HG03039 (cell line): ENCODE results near the gene GNAS.
"Not testable (repeated sequence)": the region's sequence is repeated elsewhere in the genome, so short reads cannot be mapped to it uniquely, and the experiment has no call there.

Experiments used
- ATAC-seq: cut with Tn5 transposase; IDR thresholded peaks from one replicate; pipeline ENCODE4 v1.9.1; 2021; ENCODE audit warnings: mild to moderate bottlenecking, moderate library complexity; ENCODE audit not compliant: unreplicated experiment

GNAS gene

DNA sequence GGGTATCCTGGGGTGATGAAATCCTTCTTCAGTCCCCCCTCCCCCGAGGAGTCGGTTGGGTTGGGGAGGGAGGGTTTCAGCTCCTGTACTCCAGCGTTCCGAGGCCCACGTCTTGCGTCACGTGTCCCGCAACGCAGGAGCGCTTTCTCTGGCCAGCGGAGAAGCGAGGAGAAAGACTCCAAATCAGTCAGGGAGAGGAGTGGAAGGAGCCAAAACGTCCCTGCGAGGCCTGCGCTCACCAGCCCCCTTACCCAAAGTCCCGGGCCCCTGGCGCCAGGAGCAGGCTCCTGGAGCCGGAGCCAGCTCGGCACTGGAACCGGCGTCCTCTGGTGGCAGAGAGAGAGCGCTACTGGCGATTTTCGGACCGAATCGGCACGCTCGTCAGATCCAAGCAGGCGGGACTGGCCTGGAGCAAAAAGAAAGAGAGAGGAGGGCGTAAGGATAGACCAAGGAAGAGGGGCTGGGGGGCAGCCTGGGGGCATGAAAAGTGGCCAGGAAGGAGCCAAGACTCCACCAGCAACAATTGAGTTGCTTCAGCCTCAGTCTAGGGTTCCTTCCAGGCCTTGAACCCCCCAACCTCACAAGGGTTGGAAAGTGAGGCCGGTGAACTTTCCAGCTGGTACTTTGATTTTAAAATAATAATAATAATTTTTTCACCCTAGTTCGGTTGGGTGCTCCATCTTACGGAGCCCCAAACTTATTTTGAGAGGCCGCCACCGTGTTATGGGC lies at the start of gene GNAS:
TSS of gene GNAS (plus strand) at position 174 of the 729 bp plus-strand sequence.
- ATAC-seq = no peak

DNA sequence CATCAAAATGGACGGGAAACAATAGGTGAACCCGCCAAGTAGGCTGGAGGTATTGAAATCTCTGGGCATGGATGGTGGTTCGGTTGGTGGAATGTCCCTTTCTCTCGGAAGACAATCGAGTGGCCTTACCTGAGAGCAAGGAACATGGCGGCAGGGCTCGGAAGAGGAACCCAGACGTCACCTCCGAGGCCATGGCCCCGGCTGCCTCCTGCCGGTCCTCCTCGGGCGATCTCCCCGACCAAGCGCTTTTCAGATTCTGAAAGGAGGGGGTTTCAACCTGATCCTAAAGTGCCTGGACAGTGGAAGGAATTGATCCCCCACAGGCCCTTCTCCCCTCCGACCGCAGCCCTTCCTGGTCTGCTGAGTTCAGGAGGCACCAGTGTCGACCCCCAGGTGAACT lies 49.0 kb upstream of the GNAS start:
- no peak for ATAC-seq

DNA sequence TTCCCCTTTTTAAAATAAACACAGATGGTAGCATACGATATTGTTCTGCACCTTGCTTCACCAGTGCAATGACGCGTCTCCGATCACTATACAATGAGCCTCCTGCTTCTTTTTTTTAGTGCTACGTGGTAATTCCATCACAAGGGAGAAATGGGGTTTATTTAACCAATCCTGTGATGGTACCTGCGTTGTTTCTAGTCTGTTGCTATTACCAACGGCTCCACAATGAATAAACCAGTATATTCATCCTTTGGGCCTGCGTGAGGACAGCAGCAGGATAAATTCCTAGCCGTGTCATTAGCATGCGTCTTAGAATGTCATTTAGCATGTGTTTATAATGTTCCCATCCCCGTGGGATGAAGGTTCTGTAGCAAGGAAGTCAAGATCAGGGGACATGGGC lies 44.7 kb upstream of the GNAS start:
- ATAC-seq = no peak

DNA sequence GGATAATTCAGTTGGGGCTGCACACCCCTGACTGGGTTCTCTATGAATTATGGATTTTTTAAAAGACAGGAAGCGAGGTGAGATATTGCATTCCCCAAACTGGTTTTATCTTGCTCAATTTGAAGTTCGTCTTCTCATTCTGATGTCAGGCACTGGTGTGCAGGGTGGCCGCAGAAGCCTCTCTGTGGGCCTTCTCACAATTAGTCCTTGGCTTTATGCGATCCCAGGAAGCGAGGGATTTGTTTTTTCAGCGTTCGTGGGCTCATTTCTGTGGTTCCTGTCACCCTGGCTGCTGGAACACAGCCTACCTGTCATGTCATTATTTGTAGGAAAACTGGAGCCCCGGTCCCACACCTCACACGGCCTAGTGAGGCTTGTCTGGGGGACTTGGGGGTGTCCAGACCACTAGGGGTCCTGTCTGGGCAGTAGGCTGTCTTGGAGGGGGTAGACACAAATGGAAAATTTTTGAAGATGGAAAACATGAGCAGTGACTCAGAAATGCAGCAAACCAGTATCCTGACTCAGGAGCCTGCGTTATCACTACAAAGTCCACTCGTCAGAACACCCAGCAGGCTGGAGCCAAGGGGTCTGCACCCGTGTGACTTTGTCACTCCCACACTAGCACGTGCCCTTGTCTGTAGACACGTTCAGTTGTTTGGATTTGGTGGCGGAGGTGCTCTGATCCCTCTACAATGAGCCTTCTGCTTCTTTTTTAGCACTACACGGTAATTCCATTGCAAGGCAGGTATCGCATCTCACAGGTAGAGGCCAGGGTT lies 44.1 kb upstream of the GNAS start:
- no peak for ATAC-seq

DNA sequence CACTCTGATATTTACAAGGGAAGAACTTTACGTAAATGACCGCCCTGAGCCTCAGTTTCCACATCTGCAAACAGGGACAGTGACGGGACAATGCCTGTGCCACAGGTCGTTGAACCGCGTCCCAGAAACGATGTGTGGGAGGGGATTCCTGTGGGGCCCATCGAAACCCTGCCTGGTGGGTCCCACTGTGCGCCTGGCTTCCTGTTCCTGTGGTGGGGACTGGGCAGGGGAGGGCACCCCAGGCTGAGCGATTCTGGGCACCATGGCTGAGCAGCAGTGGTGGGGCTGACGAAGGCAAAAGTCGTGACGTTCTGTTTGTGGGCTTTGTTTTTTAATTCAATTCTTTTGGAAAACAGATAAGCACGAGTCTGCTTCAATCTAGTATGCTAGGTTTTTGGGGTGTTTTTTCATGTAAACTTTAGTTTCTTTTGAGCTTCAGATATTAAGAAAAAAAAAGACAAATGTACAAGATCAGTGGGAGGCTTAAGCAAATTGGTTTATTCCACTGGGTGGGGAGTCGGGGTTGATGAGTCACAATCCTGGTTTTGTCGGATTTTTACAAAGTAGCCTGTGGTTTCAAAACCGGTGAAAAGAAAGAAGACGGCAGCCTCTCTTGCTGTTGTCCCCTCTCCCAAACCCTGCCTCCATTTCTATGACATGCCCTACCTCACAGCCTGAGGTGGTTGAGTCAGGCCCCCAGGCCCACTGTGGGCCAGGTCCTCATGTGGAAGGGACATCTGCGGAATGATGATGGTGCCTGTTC lies 42.2 kb upstream of the GNAS start:
- no peak for ATAC-seq

DNA sequence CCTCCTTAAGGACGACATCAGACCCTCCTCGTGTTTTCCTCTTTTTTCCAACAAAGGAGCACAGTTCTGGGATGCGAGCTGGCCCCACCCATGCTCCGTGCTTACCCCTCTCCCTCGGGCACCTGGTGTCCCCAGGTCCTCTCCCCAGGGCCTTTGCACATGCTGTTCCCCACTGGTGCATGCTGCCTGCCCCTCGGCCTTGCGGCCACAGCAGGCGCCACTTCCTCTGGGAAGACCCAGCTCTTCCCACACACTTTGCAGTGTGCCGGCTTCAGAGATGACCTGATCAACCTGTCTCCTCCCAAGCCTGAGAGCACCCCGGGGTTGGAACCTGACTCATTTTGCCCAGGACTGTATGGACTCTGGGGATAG lies 41.7 kb upstream of the GNAS start:
- no peak for ATAC-seq

DNA sequence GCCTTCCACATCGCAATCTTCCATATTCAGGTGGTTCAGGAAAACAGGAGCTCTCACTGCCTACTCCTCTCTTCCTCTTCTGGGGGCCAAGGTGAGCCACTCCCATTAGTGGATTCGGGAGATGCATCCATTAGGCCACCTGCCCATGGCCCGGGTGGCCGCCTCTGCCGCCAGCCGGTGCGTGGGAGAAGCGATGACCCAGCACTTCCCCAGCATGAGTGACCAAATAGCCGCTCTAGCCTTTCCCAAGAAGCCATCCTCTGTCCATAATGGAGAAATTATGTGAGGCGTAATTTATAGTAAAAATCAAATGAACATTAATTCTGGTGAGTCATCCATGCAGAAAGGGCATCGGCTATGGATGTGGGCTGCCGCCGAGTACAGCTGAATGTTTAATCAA lies 41.2 kb upstream of the GNAS start:
- no peak for ATAC-seq

DNA sequence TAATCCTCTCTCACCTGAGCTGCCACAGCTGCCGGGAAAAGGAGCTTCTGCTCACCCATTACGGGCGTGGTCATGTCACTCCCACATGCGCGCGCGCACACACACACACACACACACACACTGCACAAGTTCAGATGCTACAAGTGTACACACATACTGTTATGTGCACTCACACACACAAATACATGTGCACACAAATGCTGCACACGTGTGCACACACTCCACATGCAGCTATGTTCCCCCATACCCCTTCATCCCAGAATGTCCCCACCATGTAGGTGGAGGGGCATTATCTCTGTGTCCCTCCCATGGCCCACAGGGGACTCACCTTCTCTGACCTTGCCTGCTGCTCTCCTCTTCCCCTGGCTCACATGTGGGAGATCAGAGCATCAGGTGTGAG lies 39.1 kb upstream of the GNAS start:
- no peak for ATAC-seq

DNA sequence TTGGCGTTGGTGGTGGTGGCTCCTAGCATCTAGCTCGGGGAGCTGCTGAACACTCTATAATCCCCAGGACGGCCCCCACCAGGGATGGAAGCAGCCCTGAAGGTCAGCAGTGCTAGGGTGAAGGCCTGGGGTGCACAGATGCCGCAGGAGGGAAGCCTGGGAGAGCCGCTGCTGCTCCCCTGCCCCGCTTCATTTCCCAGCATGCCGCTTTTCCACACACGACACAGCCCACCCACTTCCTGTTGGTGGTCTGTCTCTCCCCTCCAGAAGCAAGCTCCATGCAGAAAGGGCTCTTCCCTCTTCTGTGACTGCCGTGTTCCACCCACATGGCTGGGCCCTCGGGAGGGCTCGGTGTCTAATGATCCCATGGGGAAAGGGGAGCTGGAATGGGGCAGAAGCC lies 37.1 kb upstream of the GNAS start:
- no peak for ATAC-seq

DNA sequence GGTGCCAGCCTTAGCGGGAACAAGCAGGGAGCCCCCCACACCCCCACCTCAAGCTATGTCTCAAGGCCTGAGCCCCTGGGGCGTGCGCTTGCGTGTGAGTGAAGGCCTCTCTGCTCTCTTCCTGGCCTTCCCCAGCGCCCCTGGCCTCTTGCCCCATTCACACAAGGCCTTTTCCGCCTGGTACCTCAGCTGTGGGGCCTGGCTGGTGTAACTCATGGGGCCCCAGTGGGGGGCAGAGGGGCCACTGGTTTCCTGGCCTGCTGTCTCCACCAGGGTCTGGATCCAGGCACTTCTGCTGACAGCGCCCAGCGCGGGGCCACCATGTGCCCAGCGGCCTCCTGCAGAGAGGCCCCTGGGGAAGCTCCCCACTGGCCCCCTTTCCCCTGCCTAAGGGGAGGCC lies 36.5 kb upstream of the GNAS start:
- ATAC-seq = no peak

DNA sequence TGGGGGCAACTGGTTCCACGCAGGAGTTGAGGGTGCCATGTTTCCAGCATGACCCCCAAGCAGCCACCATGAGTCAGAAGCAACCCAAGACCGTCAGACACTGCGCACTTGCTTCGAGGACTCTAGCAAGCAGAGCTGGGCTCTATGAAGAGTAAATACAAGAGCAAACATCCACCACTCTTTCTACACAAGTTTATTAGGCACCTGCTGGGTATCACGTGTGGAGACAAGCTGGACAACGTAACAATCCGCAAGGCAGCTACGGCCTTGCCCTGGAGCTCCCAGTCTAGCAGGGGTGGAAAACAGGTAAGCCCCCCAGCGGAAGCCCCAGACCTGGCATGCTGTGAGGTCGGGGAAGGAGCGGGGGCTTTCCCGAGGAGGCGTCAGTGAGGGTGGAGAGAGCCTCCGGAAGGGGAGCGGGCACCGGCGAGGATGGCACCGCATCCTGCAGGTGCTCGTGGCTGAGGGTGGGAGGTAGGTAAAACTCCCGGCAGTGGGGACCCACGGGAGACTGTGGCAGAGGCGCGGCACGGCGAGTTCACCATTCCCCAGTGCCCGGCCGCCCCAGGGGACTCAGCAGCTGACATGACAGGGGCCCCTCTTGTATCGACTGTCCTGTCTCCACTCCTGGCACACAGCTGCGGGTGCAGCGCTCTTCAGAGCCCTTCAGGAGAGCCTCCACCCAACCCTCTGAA lies 35.4 kb upstream of the GNAS start:
- ATAC-seq = no peak

DNA sequence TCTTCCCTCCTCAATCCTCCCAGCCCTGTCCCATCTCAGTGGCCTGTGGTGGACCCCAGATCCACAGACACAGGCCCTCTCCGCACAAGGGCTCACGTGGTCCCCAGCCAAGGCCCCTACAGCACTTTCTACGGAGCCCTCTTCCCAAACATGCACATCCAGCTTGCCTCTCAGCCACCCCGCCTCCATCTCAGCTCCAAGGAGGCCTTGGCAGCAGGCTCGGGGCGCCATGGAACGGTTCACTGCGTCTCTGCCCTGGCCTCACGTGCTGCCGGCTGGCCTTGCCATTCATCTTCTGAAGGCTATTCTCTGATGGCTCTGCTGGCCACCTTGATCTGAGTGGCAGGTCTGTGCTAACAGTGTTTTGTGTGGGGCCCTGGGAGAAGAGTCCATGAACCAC lies 34.8 kb upstream of the GNAS start:
- ATAC-seq = no peak

DNA sequence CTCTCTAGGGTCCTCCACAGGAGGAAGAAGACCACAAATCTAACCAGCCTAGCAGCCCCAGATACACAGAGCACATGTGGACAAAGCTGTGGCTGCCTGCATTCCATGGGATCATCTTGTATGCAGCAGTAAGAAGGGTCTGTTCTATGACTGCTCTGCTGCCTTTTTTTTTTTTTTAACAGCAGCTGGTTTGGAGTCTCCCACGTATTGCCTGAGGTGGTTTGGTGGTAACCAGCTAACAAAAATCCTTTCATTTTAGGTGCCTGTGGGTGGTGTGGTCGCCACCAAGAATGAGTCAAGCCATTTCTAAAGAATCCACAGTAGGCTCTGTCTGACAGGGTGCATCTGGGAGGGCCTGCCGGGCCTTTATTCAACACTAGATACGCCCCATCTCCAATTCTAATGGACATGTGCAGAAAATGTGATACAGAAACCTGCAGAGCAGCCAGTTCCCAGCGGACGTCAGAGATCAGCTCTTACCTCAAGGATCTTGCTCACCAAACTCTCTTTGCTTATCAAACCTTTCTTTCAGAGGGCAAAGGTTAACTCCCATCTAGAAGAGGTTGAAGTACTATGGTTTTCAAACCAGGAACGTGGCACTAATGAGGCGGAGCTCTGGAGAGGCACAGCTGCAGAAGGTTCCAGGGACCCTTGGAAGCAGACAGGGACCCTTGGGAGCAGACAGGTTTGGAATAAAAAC lies 33.8 kb upstream of the GNAS start:
- ATAC-seq = no peak

DNA sequence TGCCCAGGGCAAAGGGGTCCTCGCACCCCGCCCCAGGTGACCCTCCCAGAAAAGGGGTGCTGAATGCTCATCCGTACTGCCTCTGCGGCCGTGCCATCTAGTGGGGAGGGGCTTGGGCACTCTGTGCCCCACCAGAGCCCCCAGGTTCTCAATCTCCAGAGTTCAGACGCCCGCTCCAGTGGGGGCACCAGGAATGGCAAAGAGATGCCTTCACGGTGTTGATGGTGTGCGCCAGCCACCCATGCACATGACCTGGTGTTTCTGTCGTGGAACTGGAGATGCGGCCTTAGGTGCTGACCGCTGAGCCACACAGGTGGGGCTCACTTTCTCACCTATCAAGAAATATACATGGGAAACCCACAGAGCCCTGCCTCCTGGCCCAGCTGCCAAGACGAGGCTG lies 32.6 kb upstream of the GNAS start:
- ATAC-seq = no peak

DNA sequence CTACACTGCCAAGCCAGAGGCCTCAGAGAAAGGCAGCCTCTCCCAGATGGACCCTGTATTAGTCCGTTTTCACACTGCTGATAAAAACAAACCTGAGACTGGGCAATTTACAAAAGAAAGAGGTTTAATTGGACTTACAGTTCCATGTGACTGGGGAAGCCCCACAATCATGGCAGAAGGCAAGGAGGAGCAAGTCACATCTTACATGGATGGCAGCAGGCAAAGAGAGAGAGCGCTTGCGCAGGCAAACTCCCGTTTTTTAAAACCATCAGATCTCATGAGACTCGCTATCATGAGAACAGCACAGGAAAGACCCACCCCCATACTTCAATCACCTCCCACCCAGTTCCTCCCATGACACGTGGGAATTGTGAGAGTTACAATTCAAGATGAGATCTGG lies 32.0 kb upstream of the GNAS start:
- ATAC-seq = not testable (repeated sequence)

DNA sequence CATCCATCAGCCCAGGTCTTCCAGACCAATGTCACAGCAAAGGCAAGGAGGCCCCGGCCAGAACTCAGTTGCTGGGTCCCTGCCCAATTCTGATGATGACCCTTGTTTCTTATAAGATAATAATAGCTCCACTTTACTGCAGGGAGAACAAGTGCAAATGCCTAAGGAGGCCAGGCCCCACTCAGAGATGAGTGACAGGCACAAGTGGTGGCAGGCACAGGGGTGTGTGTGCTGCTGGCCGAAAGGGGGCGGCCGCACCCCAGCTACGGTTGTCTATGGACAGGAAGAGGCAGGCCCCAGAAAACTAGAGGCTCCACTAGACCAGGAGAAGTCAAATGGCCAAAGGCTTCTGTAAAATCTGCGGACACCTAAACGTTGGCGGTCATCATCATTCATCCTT lies 30.4 kb upstream of the GNAS start:
- ATAC-seq = no peak

DNA sequence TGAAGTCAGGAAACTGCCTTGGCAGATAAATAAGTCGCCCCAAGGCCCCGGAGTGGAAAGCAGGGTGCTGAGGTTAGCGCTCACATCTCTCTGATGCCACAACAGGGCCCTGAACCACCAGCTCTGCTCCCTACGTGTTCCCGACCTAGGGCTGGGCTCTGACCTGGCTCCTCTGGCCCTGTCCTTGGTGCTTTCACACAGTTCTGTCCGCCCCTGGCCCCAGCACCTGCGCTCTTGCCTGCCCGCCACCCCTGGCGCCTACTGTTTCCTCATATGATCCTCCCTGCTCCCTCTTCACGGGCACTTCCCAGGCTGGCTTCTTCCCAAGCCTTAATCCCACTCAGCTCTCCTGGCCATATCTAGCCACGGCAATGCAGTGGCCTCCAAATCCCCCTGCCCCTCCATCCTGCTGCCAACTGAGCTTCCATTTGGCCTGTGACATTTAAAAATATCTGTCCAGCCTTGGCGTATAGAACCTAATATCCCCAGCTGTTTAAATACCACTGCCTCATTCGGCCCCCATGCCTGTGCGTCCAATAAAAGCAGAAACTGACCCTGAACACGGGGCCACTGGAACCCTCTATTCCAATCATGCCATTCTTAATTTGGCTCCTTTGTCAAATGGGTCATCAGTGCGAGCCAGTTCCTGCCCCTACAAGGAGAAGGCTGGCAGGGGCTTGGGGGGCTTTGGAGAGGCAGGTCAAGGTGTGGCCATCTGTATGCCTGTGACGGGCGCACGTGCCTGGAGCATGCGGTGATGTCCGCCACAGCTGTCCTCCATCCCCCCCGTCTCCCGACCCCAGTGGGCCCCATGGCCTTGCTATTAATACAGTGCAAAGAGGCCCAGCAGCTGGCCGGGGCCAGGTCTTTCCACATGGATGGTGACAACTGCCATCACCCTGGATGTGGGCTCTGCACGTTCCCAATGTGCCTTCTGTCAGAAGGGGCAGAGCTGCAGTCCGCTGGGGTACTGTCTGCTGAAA lies 29.5 kb upstream of the GNAS start:
- no peak for ATAC-seq

DNA sequence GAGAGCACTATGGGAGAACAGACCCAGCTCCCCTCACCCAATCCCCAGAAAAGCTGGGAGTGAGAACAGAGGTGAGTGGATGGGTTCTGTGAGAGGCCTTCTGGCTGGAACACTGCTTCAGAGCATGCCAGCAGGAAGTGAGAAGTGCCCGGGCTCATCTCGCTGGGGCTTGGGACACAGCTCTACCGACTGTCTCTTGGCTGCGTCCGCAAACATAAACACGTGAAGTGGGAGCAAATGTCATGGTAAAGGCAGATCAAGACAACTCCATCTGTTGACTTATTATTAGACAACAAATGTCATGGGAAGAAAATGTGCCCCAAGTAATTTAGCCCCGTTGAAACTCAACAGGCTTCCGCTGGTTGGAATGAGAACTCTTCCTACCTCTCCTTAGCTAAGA lies 27.7 kb upstream of the GNAS start:
- no peak for ATAC-seq

DNA sequence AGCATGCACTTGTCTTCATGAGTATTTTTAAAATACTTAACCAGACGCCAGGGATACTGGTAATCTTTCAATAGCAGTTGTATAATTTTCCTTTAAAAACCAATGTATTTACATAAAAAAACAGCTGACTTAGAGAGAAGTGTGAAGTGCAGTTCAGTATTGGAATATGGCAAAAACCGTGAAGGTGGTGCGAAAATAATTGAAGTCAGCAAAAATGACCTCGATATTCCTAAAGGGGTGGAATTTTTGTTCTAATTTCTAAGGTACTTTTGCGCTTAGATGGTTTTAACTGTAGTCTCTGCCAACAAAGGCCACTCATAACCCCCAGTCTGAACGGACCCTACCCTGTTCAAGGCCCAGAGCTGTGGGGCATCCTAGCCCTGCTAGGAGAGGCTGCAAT lies 27.1 kb upstream of the GNAS start:
- no peak for ATAC-seq

DNA sequence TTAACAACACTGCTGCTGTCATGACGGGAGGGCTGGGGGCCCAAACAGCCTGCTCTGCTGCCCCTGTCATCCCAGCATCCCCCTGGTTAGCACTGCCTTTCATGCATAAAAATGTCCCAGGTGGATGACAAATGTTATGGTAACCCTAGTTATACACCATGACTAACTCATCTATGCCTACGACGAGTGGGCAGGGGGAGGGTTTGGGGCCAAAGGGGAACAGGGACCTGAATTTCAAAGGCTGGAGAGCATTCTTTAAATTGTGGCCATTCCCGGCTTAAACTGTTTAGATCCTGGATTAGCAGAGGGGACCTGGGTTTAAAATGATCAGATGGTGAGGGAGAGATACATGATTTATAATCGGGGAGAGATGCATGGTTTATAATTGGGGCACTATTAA lies 26.2 kb upstream of the GNAS start:
- ATAC-seq = no peak
